MCF 10A (cell line): ENCODE results near the gene PRR35. TPM values are rescaled to one million over a fixed set of nuclear protein-coding genes. Genes with fewer than 3 reads are reported as not detected.
A peak's percentile ranks its signal among the peaks of the same experiment; 100 is the strongest.

Experiments
- BruUV-seq: library from RNA; stranded (reverse); fragments of 400-500 nt; replicated peaks from 2 replicates; lab custom pipeline; 2021; lab: Mats Ljungman, UMichigan
- CTCF ChIA-PET: fragments of 300-600 bp; sonication (Branson Sonifier 250); formaldehyde crosslinking; extraction: SDS; loops from one replicate; lab custom pipeline; 2021; ENCODE audit warnings: antibody characterized with exemption, inconsistent platforms; lab: Yijun Ruan, JAX
- POLR2A ChIA-PET: fragments of 300-600, 350-650 bp; sonication (Branson Sonifier 250); formaldehyde crosslinking; extraction: SDS; loops from one replicate; lab custom pipeline; 2020; ENCODE audit warnings: antibody characterized with exemption, inconsistent platforms; lab: Yijun Ruan, JAX
- DNase-seq: peaks from one replicate; pipeline ENCODE4 v3.0.0-alpha.2; 2018; ENCODE audit not compliant: unreplicated experiment
- H3K27ac Mint-ChIP-seq: one replicate; pipeline ENCODE4 v1.8.0; 2022; ENCODE audit warnings: mild to moderate bottlenecking, low read depth, mixed read lengths; ENCODE audit not compliant: unreplicated experiment
- H3K27me3 Mint-ChIP-seq: one replicate; pipeline ENCODE4 v1.8.0; 2022; ENCODE audit warnings: mixed read lengths; ENCODE audit not compliant: insufficient read depth, unreplicated experiment
- H3K36me3 Mint-ChIP-seq: one replicate; pipeline ENCODE4 v1.8.0; 2022; ENCODE audit warnings: mild to moderate bottlenecking, moderate library complexity, mixed read lengths; ENCODE audit not compliant: insufficient read depth, unreplicated experiment
- H3K4me1 Mint-ChIP-seq: one replicate; pipeline ENCODE4 v1.8.0; 2022; ENCODE audit warnings: mixed read lengths; ENCODE audit not compliant: insufficient read depth, unreplicated experiment
- H3K4me3 Mint-ChIP-seq: one replicate; pipeline ENCODE4 v1.8.0; 2022; ENCODE audit warnings: mild to moderate bottlenecking, moderate library complexity, mixed read lengths; ENCODE audit not compliant: unreplicated experiment
- H3K9me3 Mint-ChIP-seq: one replicate; pipeline ENCODE4 v1.8.0; 2022; ENCODE audit warnings: mixed read lengths; ENCODE audit not compliant: unreplicated experiment
- CTCF ChIP-seq: fragments of 200-600 bp; IDR thresholded peaks from one replicate; pipeline ENCODE4 v1.8.0; 2022; ENCODE audit warnings: antibody characterized with exemption, mild to moderate bottlenecking; ENCODE audit not compliant: unreplicated experiment
- intact Hi-C: fragments of 100-400 bp; cut with micrococcal nuclease; formaldehyde crosslinking; loops from 2 replicates; pipeline ENCODE4 v1.14.1; 2022
- total RNA-seq: library from RNA; stranded (reverse); gene quantifications from 2 replicates; pipeline ENCODE4 v1.2.3, GENCODE V29; 2022

Gene PRR35
- total RNA-seq, 1 experiment from 2014 or later = not detected

- BruUV-seq = no TSS peak
- ChIA-PET CTCF (no interaction called here), POLR2A (interaction anchor here (2.3 kb wide), 1 partner anchor 41 kb away, joined by 17 read pairs; the partner anchor contains the start of gene CAPN15)
- intact Hi-C loops = no loop called here
- no peak for TF ChIP-seq CTCF
- Mint-ChIP-seq H3K4me3 (no peak overlapping the region), H3K27me3 (no peaks in the 10 kb centered on the region), H3K27ac (no peak overlapping the region), H3K4me1 (peaks cover 8% of the 10 kb centered on the region), H3K36me3 (no peaks in the 10 kb centered on the region), H3K9me3 (no peaks in the 10 kb centered on the region)
- no peak for DNase-seq
These were observed 7.4 kb downstream of the PRR35 start for GRCh38 chr16:567373-568256.

- DNase-seq = no peak
- no peaks in the 10 kb centered on the region for H3K27me3 Mint-ChIP-seq
- peak overlapping the region; percentile 72 for H3K4me3 Mint-ChIP-seq
- TF ChIP-seq CTCF = no peak
- peak overlapping the region; percentile 79 for H3K27ac Mint-ChIP-seq
- intact Hi-C loops = no loop called here
- H3K9me3 Mint-ChIP-seq = no peaks in the 10 kb centered on the region
- H3K4me1 Mint-ChIP-seq = peaks cover 8% of the 10 kb centered on the region
- H3K36me3 Mint-ChIP-seq = no peaks in the 10 kb centered on the region
- ChIA-PET POLR2A (interaction anchor here (0.7 to 2.3 kb wide), 4 partner anchors 20 to 143 kb away, joined by 3 to 17 read pairs (median 5); partner anchors contain the start of genes CAPN15 and RAB11FIP3), CTCF (interaction anchor here (0.5 to 0.6 kb wide), 2 partner anchors 9 to 183 kb away, joined by 3 read pairs; no protein-coding TSS in a partner anchor)
- BruUV-seq = no TSS peak
These were observed 8.4 kb downstream of the PRR35 start for GRCh38 chr16:568401-569258.

- Mint-ChIP-seq H3K27me3 (no peaks in the 10 kb centered on the region), H3K9me3 (no peaks in the 10 kb centered on the region), H3K36me3 (peaks cover 2% of the 10 kb centered on the region), H3K4me3 (peak within 1 kb of the TSS; percentile 72), H3K4me1 (peaks cover 8% of the 10 kb centered on the region), H3K27ac (peak within 1 kb of the TSS; percentile 82)
- intact Hi-C loops = no loop called here
- ChIA-PET POLR2A (interaction anchor here (0.8 to 2.8 kb wide), 7 partner anchors 13 to 52 kb away, joined by 4 to 23 read pairs (median 5); partner anchors contain the start of gene CAPN15), CTCF (no interaction called here)
- BruUV-seq = no TSS peak
- DNase-seq = peak; percentile 45
- no peak for TF ChIP-seq CTCF
These were observed 9.5 kb downstream of the PRR35 start, which contains the start of gene PIGQ for GRCh38 chr16:569445-570254. Gene PIGQ (plus strand): TSS chr16:569968. CDS start chr16:574075, 4,107 bp downstream.
